ENCODE data around the gene FAM185A.

GRCh38 chr7:102837802-102838201, 89.0 kb downstream of the FAM185A start:
- TF ChIP-seq CTCF (IDR thresholded peaks at IDR 0.05; ENCODE audit: borderline replicate concordance, extremely low read depth, low read length, poor library complexity, severe bottlenecking) (no peak), EZH2 (IDR thresholded peaks at IDR 0.05; ENCODE audit: borderline replicate concordance, low read depth, low read length, severe bottlenecking) (no peak)

Data from DND-41 (cell line).